K562 treated with DMSO at 1 percent for 24 hours (cell line): ENCODE data around the gene SULT1A2. TPM values are rescaled to one million over a fixed set of nuclear protein-coding genes. Genes with fewer than 3 reads are reported as not detected.

Source experiments
- total RNA-seq: library from RNA; unstranded; fragments of 300-600 nt; gene quantifications from 2 replicates; pipeline ENCODE4 v1.2.3, GENCODE V29; 2022; ENCODE audit warnings: low read depth; ENCODE audit not compliant: insufficient read depth

SULT1A2 gene
- total RNA-seq: 6.9 and 9.0 TPM in 2 replicates

GRCh38 chr16:28596840-28597691, at the start of gene SULT1A2:
SULT1A2 (minus strand) TSS chr16:28597050; CDS start chr16:28595930, 1,120 bp downstream.

DNA sequence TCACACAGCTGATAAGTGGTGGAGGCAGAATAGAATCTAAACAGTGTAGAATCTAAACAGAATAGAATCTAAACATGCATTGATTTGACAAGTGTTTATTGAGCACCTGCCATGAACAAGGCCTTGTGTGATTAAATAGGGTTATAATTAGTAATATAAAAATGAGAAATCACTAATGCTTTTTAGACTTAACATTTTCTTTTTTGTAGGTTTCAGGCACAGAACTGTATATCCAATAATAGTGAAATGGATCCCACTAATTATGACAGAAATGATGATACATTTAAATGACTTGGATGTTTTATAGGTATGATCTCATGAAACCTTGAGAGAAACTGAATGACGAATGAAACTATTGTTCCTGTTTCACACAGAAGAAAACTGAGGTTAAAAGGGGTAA, 40.9 kb upstream of the SULT1A2 start, which contains the start of gene NPIPB8:
TSS of gene NPIPB8 (plus strand) at position 301 of the 400 bp plus-strand sequence. CDS start 296 bp downstream, outside the sequence.

DNA sequence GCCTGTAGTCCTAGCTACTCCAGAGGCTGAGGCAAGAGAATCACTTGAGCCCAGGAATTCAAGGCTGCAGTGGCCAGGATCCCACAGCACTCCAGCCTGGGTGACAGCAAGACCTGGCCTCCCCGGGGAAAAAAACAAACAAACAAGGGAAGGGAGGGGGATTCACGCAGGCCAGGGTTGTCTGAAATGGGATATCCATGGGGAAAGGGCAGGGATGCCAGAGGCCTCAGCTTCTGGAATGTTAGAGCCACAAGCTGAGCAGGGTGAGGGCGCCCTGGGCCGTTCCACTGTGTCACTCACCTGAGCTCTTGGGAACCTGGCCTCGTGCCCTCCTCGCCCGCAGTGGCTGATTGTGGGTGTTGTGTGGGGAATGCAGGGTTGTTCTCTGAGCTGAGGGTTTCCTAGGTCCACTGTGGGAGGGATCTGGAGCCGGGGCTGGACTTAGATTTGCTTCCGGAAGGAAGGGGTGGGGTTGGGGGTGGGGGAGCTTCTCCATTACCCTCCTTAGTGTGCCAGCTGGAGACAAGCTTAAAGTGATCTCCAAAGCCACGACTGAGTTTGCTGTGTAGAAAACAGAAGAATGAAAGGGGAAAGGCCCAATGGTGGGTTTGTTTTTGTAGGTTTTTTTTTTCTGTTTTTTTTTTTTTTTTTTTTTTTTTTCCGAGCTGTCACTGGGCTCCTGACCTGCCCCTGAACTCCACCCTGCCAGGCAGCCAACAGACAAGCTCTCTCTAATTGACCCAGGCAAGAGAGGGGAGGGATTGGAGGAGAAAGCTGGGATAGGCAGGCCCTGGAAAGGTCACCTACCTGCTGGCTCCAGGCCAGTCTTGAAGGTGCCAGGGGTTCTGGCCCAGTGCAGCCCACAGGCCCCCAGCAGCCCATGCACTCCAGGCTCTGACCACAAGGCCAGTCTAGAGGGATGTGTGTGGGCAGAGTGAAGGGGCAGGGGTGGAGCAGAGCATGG, 13.1 kb upstream of the SULT1A2 start, which contains the start of gene SULT1A1:
TSS of gene SULT1A1 (minus strand) at position 414 of the 964 bp plus-strand sequence. CDS start 1,189 bp downstream, outside the sequence.

GRCh38 chr16:28553776-28554633, 42.8 kb downstream of the SULT1A2 start, which contains the start of gene SGF29:
SGF29 (plus strand) TSS chr16:28553920; CDS start chr16:28581070, 27,150 bp downstream.

Other genes starting within 250 kb of the SULT1A2 start
- gene NPIPB6, start 233.5 kb downstream of the SULT1A2 start, total RNA-seq: not detected in 2 replicates
- gene EIF3CL, start 193.2 kb downstream of the SULT1A2 start, total RNA-seq: 157 and 160 TPM in 2 replicates
- not detected in 2 replicates for gene NPIPB7, start 124.7 kb downstream of the SULT1A2 start, total RNA-seq
- 35.5 and 35.7 TPM in 2 replicates for gene CLN3, start 105.0 kb downstream of the SULT1A2 start, total RNA-seq
- 4.1 and 4.6 TPM in 2 replicates for gene APOBR, start 102.4 kb downstream of the SULT1A2 start, total RNA-seq
- gene IL27, start 90.2 kb downstream of the SULT1A2 start, total RNA-seq: not detected in 2 replicates
- 105 and 107 TPM in 2 replicates for gene NUPR1, start 58.1 kb downstream of the SULT1A2 start, total RNA-seq
- gene SGF29, start 43.1 kb downstream of the SULT1A2 start, total RNA-seq: 32.3 and 36.2 TPM in 2 replicates
- 72.4 and 86.3 TPM in 2 replicates for gene SULT1A1, start 13.0 kb upstream of the SULT1A2 start, total RNA-seq
- not detected in 2 replicates for gene NPIPB8, start 41.0 kb upstream of the SULT1A2 start, total RNA-seq
- 271 and 279 TPM in 2 replicates for gene EIF3C, start 114.4 kb upstream of the SULT1A2 start, total RNA-seq
- gene NPIPB9, start 154.7 kb upstream of the SULT1A2 start, total RNA-seq: 0.22 TPM in 1 of 2 replicates, not detected in the other
- gene ATXN2L, start 225.9 kb upstream of the SULT1A2 start, total RNA-seq: 275 and 280 TPM in 2 replicates
- gene TUFM, start 249.3 kb upstream of the SULT1A2 start, total RNA-seq: 261 and 292 TPM in 2 replicates